Ishikawa (cell line): ENCODE measurements around the gene PRDX6.

Source experiments
- CREB1 ChIP-seq: IDR thresholded peaks from 2 replicates; pipeline ENCODE4 v1.6.1; 2012; ENCODE audit warnings: low read depth
- EP300 ChIP-seq: IDR thresholded peaks from 2 replicates; pipeline ENCODE4 v1.6.1; 2012; ENCODE audit warnings: borderline replicate concordance
- RAD21 ChIP-seq: IDR thresholded peaks from 2 replicates; pipeline ENCODE4 v1.6.1; 2012; ENCODE audit warnings: low read depth
- REST ChIP-seq: IDR thresholded peaks from 2 replicates; pipeline ENCODE4 v1.6.1; 2012; ENCODE audit warnings: low read depth, mild to moderate bottlenecking
- TAF1 ChIP-seq: IDR thresholded peaks from 2 replicates; pipeline ENCODE4 v1.6.1; 2012; ENCODE audit warnings: low read depth, mild to moderate bottlenecking
- TCF12 ChIP-seq: IDR thresholded peaks from 2 replicates; pipeline ENCODE4 v1.6.1; 2012; ENCODE audit warnings: low read depth
- USF1 ChIP-seq: IDR thresholded peaks from 2 replicates; pipeline ENCODE4 v1.6.1; 2012
- YY1 ChIP-seq: IDR thresholded peaks from 2 replicates; pipeline ENCODE4 v1.6.1; 2012; ENCODE audit warnings: low read depth

- TF ChIP-seq USF1 (no peak), REST (no peak), RAD21 (no peak), CREB1 (no peak), YY1 (no peak), EP300 (no peak), TAF1 (no peak), TCF12 (no peak)
Observed at GRCh38 chr1:173525926-173526325, 48.8 kb downstream of the PRDX6 start.
